Coronary artery (tissue), 2 donors: Measurements from ENCODE around the gene ATG13.
A peak's percentile ranks its signal among the peaks of the same experiment; 100 is the strongest.

Experiments used
- DNase-seq: peaks from one replicate; pipeline ENCODE4 v3.0.0-alpha.2; 2017; ENCODE audit warnings: low spot score
- H3K27ac ChIP-seq, 2 donors: fragments of 200-600 bp; sonication (generic); one replicate each; pipeline ENCODE4 v1.5.1; 2016 to 2019
- H3K4me3 ChIP-seq: fragments of 200-600 bp; sonication (generic); 2 replicates; pipeline ENCODE4 v1.5.1; 2016; ENCODE audit warnings: mild to moderate bottlenecking, moderate library complexity
- TF ChIP-seq, protein P1 (sequence below): fragments of 200-600 bp; sonication (generic); IDR thresholded peaks from one replicate; pipeline ENCODE4 v1.5.1; 2019; ENCODE audit warnings: antibody characterized with exemption

ATG13 gene

DNA sequence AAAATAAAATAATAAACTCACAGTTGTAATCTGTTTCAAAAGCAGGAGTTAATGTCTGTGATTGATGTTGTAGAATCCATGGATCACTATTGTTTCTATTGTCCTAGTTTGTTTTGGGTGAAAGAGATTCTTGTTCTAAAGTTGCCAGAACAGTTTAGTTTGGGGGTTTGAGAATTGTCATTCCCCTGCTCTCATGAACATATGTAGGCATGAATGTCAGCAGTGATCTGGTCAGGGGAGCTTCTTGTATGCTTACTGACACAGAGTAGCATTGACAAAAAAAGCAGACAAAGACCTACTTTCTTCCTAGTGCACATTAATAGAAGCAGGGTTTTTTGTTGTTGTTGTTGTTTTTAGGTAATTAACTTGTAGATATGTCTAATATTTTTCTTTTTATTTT is 44.5 kb downstream of the ATG13 start:
- no peak overlapping the region for H3K4me3 ChIP-seq
- no peak overlapping the region for H3K27ac ChIP-seq
- TF ChIP-seq, protein P1, sequence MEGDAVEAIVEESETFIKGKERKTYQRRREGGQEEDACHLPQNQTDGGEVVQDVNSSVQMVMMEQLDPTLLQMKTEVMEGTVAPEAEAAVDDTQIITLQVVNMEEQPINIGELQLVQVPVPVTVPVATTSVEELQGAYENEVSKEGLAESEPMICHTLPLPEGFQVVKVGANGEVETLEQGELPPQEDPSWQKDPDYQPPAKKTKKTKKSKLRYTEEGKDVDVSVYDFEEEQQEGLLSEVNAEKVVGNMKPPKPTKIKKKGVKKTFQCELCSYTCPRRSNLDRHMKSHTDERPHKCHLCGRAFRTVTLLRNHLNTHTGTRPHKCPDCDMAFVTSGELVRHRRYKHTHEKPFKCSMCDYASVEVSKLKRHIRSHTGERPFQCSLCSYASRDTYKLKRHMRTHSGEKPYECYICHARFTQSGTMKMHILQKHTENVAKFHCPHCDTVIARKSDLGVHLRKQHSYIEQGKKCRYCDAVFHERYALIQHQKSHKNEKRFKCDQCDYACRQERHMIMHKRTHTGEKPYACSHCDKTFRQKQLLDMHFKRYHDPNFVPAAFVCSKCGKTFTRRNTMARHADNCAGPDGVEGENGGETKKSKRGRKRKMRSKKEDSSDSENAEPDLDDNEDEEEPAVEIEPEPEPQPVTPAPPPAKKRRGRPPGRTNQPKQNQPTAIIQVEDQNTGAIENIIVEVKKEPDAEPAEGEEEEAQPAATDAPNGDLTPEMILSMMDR: no peak
- DNase-seq: no peak

DNA sequence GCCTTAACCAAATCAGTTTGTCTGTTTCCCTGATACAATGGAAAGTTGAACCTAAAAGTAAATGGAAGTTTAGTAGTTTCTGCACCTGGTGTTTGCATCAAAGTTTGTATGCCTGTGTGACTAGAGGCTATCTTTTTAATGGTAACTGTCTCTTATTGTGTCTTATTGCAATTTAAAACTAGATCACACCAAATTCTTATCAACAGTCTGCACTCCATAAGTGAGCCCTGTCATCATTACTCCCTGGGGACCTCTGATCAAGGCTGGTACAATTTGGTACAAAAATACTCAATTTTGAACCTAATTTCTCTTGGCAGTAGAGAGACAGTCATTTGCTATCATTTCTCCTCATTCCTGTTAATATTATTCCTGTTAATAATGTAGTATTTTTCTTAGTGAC is 45.0 kb downstream of the ATG13 start:
- no peak overlapping the region for H3K27ac ChIP-seq
- TF ChIP-seq, protein P1: no peak
- DNase-seq: no peak
- no peak overlapping the region for H3K4me3 ChIP-seq

- H3K4me3 ChIP-seq: no peak overlapping the region
- TF ChIP-seq, protein P1: no peak
- H3K27ac ChIP-seq: no peak overlapping the region
- no peak for DNase-seq
Observed at GRCh38 chr11:46663277-46663940, 46.1 kb downstream of the ATG13 start.

- Histone ChIP-seq H3K4me3 (no peak overlapping the region), H3K27ac (peak overlapping the region; percentile 15 to 50)
- TF ChIP-seq, protein P1: no peak
- no peak for DNase-seq
Observed at GRCh38 chr11:46664612-46665011, 47.3 kb downstream of the ATG13 start.

DNA sequence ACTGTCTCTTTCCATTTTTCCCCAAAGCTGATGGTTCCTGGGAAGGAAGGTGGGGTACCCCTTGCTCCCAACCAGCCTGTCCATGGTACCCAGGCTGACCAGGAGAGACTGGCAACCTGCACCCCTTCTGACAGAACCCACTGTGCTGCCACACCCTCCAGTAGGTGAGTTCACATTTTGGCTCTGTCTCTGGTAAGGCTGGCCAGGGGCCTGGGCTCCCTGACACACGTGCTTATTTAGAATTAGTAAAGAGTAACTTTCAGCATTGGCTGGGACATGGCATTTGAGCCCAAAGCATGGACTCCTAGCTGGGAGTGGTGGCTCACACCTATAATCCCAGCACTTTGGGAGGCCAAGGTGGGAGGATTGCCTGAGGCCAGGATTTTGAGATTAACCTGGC is 48.0 kb downstream of the ATG13 start:
- peak overlapping the region in 1 of 2 donors; percentile 64 for H3K27ac ChIP-seq
- TF ChIP-seq, protein P1: no peak
- H3K4me3 ChIP-seq: no peak overlapping the region
- DNase-seq: no peak

DNA sequence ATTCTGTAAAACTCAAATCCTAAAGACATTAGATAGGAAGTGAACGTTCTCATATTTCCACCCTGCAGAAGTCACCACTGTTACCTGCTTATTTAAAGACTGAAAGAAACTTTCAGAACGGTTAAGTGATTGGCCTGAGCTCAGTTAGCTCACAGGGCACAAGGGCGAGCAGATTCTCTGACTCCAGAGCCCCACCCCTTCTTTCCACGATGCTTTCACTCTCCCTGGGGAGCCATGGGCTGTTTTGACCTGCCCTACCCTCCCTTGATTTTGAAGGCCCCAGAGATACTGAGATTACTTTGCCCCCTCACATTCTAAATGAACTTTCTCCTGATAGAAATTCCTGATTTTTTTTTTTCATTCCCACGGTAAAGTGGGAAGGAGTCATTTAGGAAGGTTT is 49.2 kb downstream of the ATG13 start:
- Histone ChIP-seq H3K27ac (peak overlapping the region; percentile 51 to 79), H3K4me3 (no peak overlapping the region)
- TF ChIP-seq, protein P1: no peak
- DNase-seq: no peak

- H3K4me3 ChIP-seq: no peak overlapping the region
- no peak for DNase-seq
- TF ChIP-seq, protein P1: no peak
- peak overlapping the region; percentile 51 to 79 for H3K27ac ChIP-seq
Observed at GRCh38 chr11:46667043-46667481, 49.7 kb downstream of the ATG13 start.
